HG02840 (cell line): ENCODE results near the gene NPAS3.

Experiments
- ATAC-seq: cut with Tn5 transposase; IDR thresholded peaks from one replicate; pipeline ENCODE4 v1.9.1; 2021; ENCODE audit warnings: mild to moderate bottlenecking, moderate library complexity, moderate number of reproducible peaks; ENCODE audit not compliant: unreplicated experiment, low FRiP score

Gene NPAS3

GRCh38 chr14:32940066-32940651 lies 1.5 kb downstream of the NPAS3 start:
- ATAC-seq: no peak

GRCh38 chr14:32940711-32941667 lies 2.3 kb downstream of the NPAS3 start:
- no peak for ATAC-seq

GRCh38 chr14:32941668-32942065 lies 3.0 kb downstream of the NPAS3 start:
- no peak for ATAC-seq

GRCh38 chr14:32947081-32947480 lies 8.4 kb downstream of the NPAS3 start:
- no peak for ATAC-seq

- no peak for ATAC-seq
Observed at GRCh38 chr14:32947792-32948191, 9.1 kb downstream of the NPAS3 start.

GRCh38 chr14:32950584-32950983 lies 11.9 kb downstream of the NPAS3 start:
- ATAC-seq: no peak

- no peak for ATAC-seq
Observed at GRCh38 chr14:32967421-32967820, 28.7 kb downstream of the NPAS3 start.

- ATAC-seq: no peak
Observed at GRCh38 chr14:32968972-32969544, 30.4 kb downstream of the NPAS3 start.

- no peak for ATAC-seq
Observed at GRCh38 chr14:32977913-32978312, 39.2 kb downstream of the NPAS3 start.

- no peak for ATAC-seq
Observed at GRCh38 chr14:32978691-32979255, 40.1 kb downstream of the NPAS3 start.

GRCh38 chr14:32980178-32980901 lies 41.7 kb downstream of the NPAS3 start:
- no peak for ATAC-seq

GRCh38 chr14:32980902-32981501 lies 42.3 kb downstream of the NPAS3 start:
- ATAC-seq: no peak

GRCh38 chr14:32984241-32984930 lies 45.7 kb downstream of the NPAS3 start:
- ATAC-seq: no peak

- no peak for ATAC-seq
Observed at GRCh38 chr14:32985866-32986265, 47.2 kb downstream of the NPAS3 start.

- no peak for ATAC-seq
Observed at GRCh38 chr14:32986791-32987540, 48.3 kb downstream of the NPAS3 start.

GRCh38 chr14:32991691-32992090 lies 53.0 kb downstream of the NPAS3 start:
- ATAC-seq: no peak

GRCh38 chr14:32993921-32994320 lies 55.2 kb downstream of the NPAS3 start:
- no peak for ATAC-seq

GRCh38 chr14:32996343-32996742 lies 57.7 kb downstream of the NPAS3 start:
- ATAC-seq: no peak

- ATAC-seq: no peak
Observed at GRCh38 chr14:32998433-32998832, 59.8 kb downstream of the NPAS3 start.
